GM10266 (cell line): ENCODE measurements around the gene WDR49.
"Not testable (repeated sequence)": the region's sequence is repeated elsewhere in the genome, so short reads cannot be mapped to it uniquely, and the experiment has no call there.

Experiments
- DNase-seq: peaks from one replicate; pipeline ENCODE4 v3.0.0; 2012; ENCODE audit errors: extremely low spot score
- TF ChIP-seq, protein P1 (sequence below): IDR thresholded peaks from 2 replicates; pipeline ENCODE4 v1.5.1; 2012; ENCODE audit warnings: mild to moderate bottlenecking, low read depth; ENCODE audit not compliant: control insufficient read depth, insufficient read depth; ENCODE audit errors: missing control alignments

The WDR49 gene

DNA sequence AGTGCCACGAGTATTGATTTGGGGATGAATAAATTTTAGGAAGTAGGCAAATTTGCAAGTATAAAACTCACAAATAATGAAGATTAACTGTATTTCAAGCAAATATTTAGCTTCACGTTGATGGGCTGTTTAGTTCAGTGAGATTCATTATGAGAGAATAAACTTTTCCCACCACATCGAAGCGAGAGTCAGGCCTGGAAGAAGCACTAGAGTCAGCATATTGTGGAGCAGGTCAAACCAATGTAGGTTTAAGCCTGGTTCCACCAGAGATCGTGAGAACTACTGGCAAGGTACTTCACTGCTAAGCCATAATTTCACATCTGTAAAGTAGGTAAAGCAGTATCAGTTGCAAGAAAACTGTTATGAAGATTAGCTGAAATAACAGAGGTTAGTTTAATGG is 22.3 kb downstream of the WDR49 start:
- no peak for DNase-seq
- TF ChIP-seq, protein P1, sequence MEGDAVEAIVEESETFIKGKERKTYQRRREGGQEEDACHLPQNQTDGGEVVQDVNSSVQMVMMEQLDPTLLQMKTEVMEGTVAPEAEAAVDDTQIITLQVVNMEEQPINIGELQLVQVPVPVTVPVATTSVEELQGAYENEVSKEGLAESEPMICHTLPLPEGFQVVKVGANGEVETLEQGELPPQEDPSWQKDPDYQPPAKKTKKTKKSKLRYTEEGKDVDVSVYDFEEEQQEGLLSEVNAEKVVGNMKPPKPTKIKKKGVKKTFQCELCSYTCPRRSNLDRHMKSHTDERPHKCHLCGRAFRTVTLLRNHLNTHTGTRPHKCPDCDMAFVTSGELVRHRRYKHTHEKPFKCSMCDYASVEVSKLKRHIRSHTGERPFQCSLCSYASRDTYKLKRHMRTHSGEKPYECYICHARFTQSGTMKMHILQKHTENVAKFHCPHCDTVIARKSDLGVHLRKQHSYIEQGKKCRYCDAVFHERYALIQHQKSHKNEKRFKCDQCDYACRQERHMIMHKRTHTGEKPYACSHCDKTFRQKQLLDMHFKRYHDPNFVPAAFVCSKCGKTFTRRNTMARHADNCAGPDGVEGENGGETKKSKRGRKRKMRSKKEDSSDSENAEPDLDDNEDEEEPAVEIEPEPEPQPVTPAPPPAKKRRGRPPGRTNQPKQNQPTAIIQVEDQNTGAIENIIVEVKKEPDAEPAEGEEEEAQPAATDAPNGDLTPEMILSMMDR: no peak

DNA sequence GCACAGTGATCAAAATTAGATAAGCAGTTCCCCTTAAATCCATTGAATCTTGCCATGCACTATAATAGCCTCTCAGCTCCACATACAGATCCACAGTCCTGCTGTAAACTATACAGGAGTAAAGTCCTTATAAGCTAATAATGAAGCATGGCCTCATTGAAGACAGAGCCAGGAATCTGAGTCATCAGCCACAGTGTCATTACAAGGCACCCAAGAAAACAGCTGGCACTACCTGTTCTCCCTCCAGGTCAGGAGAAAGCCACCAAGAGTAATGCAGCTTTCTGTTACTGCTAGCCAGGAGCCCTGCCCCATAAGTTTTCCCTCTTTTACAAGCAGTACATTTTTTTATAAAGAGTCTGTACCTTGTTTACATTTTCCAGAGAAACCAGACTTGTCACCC is 27.3 kb downstream of the WDR49 start:
- TF ChIP-seq, protein P1: no peak
- no peak for DNase-seq

DNA sequence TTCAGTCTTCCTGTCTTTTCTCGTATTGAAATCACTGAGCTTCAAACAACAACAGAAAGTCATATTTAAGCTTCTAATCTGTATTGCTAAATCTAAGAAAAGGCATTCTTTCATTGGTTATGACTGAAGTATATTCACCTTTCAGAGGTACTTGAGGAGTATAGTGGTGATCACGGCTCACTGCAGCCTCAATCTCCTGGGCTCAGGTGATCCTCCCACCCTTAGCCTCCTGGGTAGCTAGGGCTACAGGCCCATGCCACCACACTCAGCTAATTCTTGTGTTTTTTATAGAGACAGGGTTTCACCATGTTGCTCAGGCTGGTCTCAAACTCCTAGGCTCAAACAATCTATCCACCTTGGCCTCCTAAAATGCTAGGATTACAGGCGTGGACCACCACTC is 38.7 kb downstream of the WDR49 start:
- TF ChIP-seq, protein P1: no peak
- DNase-seq: no peak

DNA sequence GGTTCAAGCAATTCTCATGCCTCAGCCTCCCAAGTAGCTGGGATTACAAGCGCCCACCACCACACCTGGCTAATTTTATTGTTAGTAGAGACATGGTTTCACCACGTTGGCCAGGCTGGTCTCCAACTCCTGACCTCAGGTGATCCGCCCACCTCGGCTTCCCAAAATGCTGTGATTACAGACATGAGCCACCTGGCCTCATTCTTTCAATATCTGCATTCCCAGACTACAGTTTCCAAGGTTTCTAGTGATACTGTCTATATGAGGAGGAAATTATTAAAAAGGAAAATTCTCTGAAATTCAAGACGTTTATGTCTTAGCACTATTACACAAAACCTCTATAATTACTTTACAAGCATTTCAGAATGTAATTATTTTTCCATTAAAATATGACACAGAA is 39.5 kb downstream of the WDR49 start:
- DNase-seq: not testable (repeated sequence)

DNA sequence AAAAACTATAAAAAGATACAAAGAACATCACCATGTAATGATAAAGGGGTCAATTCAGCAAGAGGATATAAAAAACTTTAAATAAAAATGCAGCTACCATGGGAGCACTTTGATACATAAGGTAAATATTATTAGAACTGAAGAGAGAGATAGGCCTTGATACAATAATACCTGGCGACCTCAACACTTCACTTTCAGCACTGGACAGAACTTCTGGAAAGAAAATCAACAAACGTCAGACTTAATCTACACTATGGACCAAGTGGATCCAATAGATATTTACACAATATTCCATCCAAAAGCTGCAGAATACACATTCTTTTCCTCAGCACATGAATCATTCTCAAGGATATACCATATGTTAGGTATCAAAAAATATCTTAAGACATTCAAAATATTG is 42.0 kb downstream of the WDR49 start:
- no peak for DNase-seq
- TF ChIP-seq, protein P1: no peak

DNA sequence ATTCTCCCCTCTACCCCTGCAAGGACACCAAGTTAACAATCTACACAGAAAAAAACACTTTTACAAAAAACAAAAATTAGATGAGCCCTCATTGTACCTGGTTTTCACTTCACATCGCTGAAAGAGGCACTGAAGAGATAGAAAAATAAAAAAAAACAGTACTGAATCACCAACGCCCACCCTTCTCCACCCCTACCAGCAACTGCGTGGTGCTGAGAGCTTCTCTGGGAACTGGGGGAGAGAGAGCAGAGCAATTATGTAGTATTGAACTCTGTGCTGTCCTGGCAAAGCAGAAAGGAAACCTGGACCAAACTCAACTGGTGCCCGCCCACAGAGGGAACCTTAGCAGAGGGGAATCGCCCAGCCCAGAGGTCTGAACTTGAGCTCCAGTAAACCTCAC is 44.6 kb downstream of the WDR49 start:
- TF ChIP-seq, protein P1: no peak
- no peak for DNase-seq

DNA sequence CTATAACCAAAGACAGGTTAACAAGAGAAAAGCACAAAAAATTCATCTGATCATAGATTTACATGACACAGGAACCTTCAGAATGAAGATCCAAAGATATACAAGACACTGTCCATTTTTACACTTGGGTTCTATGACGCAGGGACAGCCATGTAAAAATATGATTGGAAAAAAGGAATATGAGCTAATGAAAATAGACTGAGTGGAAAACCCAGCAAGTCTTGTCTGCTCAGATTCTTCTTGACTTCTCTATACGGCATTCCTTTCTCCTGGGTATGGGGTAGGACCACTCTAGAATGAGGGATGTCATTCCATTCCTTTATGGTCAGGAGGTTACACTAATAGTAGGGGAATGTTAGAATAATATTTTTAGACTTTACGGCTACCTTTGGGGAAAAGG is 46.9 kb downstream of the WDR49 start:
- DNase-seq: no peak
- TF ChIP-seq, protein P1: no peak

DNA sequence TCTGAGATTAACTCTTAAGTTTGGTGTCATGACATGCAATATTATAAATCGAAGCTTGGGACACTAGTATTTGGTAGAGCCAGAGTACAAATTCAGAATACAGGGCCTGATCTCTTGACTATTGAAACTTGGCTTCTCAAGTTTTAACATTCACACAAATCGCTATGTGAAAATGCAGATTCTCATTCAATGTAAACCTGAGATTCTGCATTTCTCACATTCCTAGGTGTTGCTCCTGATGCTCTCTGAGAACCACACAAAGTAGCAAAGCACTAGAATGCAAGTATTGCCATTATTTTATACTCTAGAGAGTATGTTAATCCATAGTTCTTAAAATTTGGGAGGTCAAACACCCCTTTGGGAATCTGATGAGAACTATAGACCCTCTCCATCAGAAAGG is 47.9 kb downstream of the WDR49 start:
- DNase-seq: no peak
- TF ChIP-seq, protein P1: no peak
